WTC11 (cell line): ENCODE measurements around the gene MROH2B. TPM values are rescaled to one million over a fixed set of nuclear protein-coding genes. Genes with fewer than 3 reads are reported as not detected.

Source experiments
- ATAC-seq: fragments of 200-7000 bp; cut with Tn5 transposase; 2 replicates; pipeline ENCODE4 v1.10.0; 2021; ENCODE audit warnings: mild to moderate bottlenecking, moderate library complexity
- Bru-seq: library from RNA; stranded (reverse); fragments of 400-500 nt; gene quantifications from one replicate; lab custom pipeline; 2021; lab: Mats Ljungman, UMichigan
- CTCF ChIA-PET: fragments of 300-600 bp; sonication (Branson Sonifier 250); formaldehyde crosslinking; loops from one replicate; lab custom pipeline; 2021; ENCODE audit warnings: antibody characterized with exemption; lab: Charles Lee
- POLR2A ChIA-PET: fragments of 350-600 bp; sonication (Branson Sonifier 250); formaldehyde crosslinking; loops from one replicate; lab custom pipeline; 2021; ENCODE audit warnings: antibody characterized with exemption; lab: Charles Lee
- DNase-seq: peaks from one replicate; pipeline ENCODE4 v3.0.0; 2021; ENCODE audit warnings: low spot score
- H3K27ac Mint-ChIP-seq: 2 replicates; pipeline ENCODE4 v1.8.0; 2021; ENCODE audit warnings: mixed read lengths
- H3K27me3 Mint-ChIP-seq: 2 replicates; pipeline ENCODE4 v1.8.0; 2021; ENCODE audit warnings: low read depth, mild to moderate bottlenecking, moderate library complexity, mixed read lengths
- H3K36me3 Mint-ChIP-seq: 2 replicates; pipeline ENCODE4 v1.8.0; 2021; ENCODE audit warnings: mixed read lengths
- H3K4me1 Mint-ChIP-seq: 2 replicates; pipeline ENCODE4 v1.8.0; 2022; ENCODE audit warnings: mixed read lengths
- H3K4me3 Mint-ChIP-seq: 2 replicates; pipeline ENCODE4 v1.8.0; 2021; ENCODE audit warnings: mild to moderate bottlenecking, moderate library complexity, mixed read lengths
- H3K9me3 Mint-ChIP-seq: 2 replicates; pipeline ENCODE4 v1.8.0; 2021; ENCODE audit warnings: mixed read lengths
- ATF1 ChIP-seq: sonication (generic); formaldehyde crosslinking; IDR thresholded peaks from 2 replicates; pipeline ENCODE4 v1.8.1; 2023; ENCODE audit warnings: mild to moderate bottlenecking, moderate library complexity, missing genetic modification reagents
- ELF4 ChIP-seq: sonication (generic); formaldehyde crosslinking; IDR thresholded peaks from 2 replicates; pipeline ENCODE4 v1.8.1; 2022; ENCODE audit warnings: low read depth, mild to moderate bottlenecking, moderate library complexity, missing genetic modification reagents
- ESRRA ChIP-seq: sonication (generic); formaldehyde crosslinking; IDR thresholded peaks from 2 replicates; pipeline ENCODE4 v1.8.1; 2022; ENCODE audit warnings: mild to moderate bottlenecking, missing genetic modification reagents, borderline replicate concordance
- GRHL2 ChIP-seq: fragments of 250-450 bp; sonication (Bioruptor Pico); IDR thresholded peaks from 2 replicates; pipeline ENCODE4 v1.8.0; 2022; ENCODE audit warnings: mild to moderate bottlenecking, moderate library complexity; ENCODE audit not compliant: insufficient replicate concordance, severe bottlenecking
- JAZF1 ChIP-seq: fragments of 250-450 bp; sonication (Bioruptor Pico); IDR thresholded peaks from 2 replicates; pipeline ENCODE4 v1.9.0; 2021; ENCODE audit warnings: moderate library complexity, mild to moderate bottlenecking, inconsistent platforms
- MYBL2 ChIP-seq: sonication (generic); formaldehyde crosslinking; IDR thresholded peaks from 2 replicates; pipeline ENCODE4 v1.8.1; 2023; ENCODE audit warnings: mild to moderate bottlenecking, moderate library complexity, missing genetic modification reagents
- NR1H2 ChIP-seq: sonication (generic); formaldehyde crosslinking; IDR thresholded peaks from 2 replicates; pipeline ENCODE4 v1.9.0; 2021; ENCODE audit warnings: mild to moderate bottlenecking, moderate library complexity, missing genetic modification reagents
- SMAD3 ChIP-seq: sonication (generic); formaldehyde crosslinking; IDR thresholded peaks from 2 replicates; pipeline ENCODE4 v1.8.0; 2022; ENCODE audit warnings: missing genetic modification reagents, mild to moderate bottlenecking, borderline replicate concordance
- TCF7 ChIP-seq: sonication (generic); formaldehyde crosslinking; IDR thresholded peaks from 2 replicates; pipeline ENCODE4 v1.8.0; 2022; ENCODE audit warnings: mild to moderate bottlenecking, low read depth, missing genetic modification reagents, moderate library complexity
- TEAD1 ChIP-seq: sonication (generic); formaldehyde crosslinking; IDR thresholded peaks from 2 replicates; pipeline ENCODE4 v1.8.0; 2022; ENCODE audit warnings: mild to moderate bottlenecking, missing genetic modification reagents
- TEAD4 ChIP-seq: sonication (generic); formaldehyde crosslinking; IDR thresholded peaks from 2 replicates; pipeline ENCODE4 v1.8.0; 2022; ENCODE audit warnings: mild to moderate bottlenecking, missing genetic modification reagents
- TP53 ChIP-seq: sonication (generic); formaldehyde crosslinking; IDR thresholded peaks from 2 replicates; pipeline ENCODE4 v1.8.1; 2023; ENCODE audit warnings: mild to moderate bottlenecking, missing genetic modification reagents
- ZNF219 ChIP-seq: sonication (generic); formaldehyde crosslinking; IDR thresholded peaks from 2 replicates; pipeline ENCODE4 v1.8.0; 2023; ENCODE audit warnings: missing genetic modification reagents, mild to moderate bottlenecking, borderline replicate concordance
- ZNF396 ChIP-seq: fragments of 250-450 bp; sonication (Bioruptor Pico); IDR thresholded peaks from 2 replicates; pipeline ENCODE4 v1.8.0; 2021; ENCODE audit warnings: mild to moderate bottlenecking, moderate library complexity, borderline replicate concordance
- ZNF671 ChIP-seq: fragments of 250-450 bp; sonication (Bioruptor Pico); IDR thresholded peaks from 2 replicates; pipeline ENCODE4 v1.8.0; 2021; ENCODE audit warnings: mild to moderate bottlenecking
- long read RNA-seq, 3 experiments: library from RNA in 1 of 3; library from capped mRNA in 1 of 3; library from polyadenylated mRNA in 1 of 3; unstranded in 2 of 3; stranded (forward) in 1 of 3; transcript quantifications; one replicate each; pipeline ENCODE4 v2.0.0, GENCODE V29; 2021
- total RNA-seq: library from RNA; stranded (reverse); gene quantifications from 3 replicates; pipeline ENCODE4 v1.2.3, GENCODE V29; 2021
- TF ChIP-seq, protein P1 (sequence below): sonication (generic); formaldehyde crosslinking; IDR thresholded peaks from 2 replicates; pipeline ENCODE4 v1.8.1; 2023; ENCODE audit warnings: mild to moderate bottlenecking, missing genetic modification reagents
- TF ChIP-seq, protein P2 (sequence below): sonication (generic); formaldehyde crosslinking; IDR thresholded peaks from 2 replicates; pipeline ENCODE4 v1.8.0; 2023; ENCODE audit warnings: missing genetic modification reagents
- TF ChIP-seq, protein P3 (sequence below): sonication (generic); formaldehyde crosslinking; IDR thresholded peaks from 2 replicates; pipeline ENCODE4 v1.8.1; 2022; ENCODE audit warnings: missing genetic modification reagents, borderline replicate concordance
- TF ChIP-seq, protein P4 (sequence below): sonication (generic); formaldehyde crosslinking; IDR thresholded peaks from 2 replicates; pipeline ENCODE4 v1.8.1; 2022; ENCODE audit warnings: mild to moderate bottlenecking, missing genetic modification reagents, moderate library complexity, borderline replicate concordance
- TF ChIP-seq, protein P5 (sequence below): fragments of 250-450 bp; sonication (Bioruptor Pico); IDR thresholded peaks from 2 replicates; pipeline ENCODE4 v2.1.2; 2022; ENCODE audit warnings: mild to moderate bottlenecking, moderate library complexity
- TF ChIP-seq, protein P6 (sequence below): sonication (generic); formaldehyde crosslinking; IDR thresholded peaks from 2 replicates; pipeline ENCODE4 v1.8.1; 2023; ENCODE audit warnings: mild to moderate bottlenecking, missing genetic modification reagents, moderate library complexity
- TF ChIP-seq, protein P7 (sequence below): sonication (generic); formaldehyde crosslinking; IDR thresholded peaks from 2 replicates; pipeline ENCODE4 v1.8.0; 2022; ENCODE audit warnings: mild to moderate bottlenecking, missing genetic modification reagents
- TF ChIP-seq, protein P8 (sequence below): sonication (generic); formaldehyde crosslinking; IDR thresholded peaks from 2 replicates; pipeline ENCODE4 v1.8.0; 2023; ENCODE audit warnings: mild to moderate bottlenecking, missing genetic modification reagents

The MROH2B gene
- total RNA-seq, result not detected in 3 replicates
- Bru-seq, nascent RNA, result not detected
- long read RNA-seq, experiment 1, result 0 reads
- long read RNA-seq, experiment 2, result 0 reads
- long read RNA-seq, experiment 3, result 0 reads

DNA sequence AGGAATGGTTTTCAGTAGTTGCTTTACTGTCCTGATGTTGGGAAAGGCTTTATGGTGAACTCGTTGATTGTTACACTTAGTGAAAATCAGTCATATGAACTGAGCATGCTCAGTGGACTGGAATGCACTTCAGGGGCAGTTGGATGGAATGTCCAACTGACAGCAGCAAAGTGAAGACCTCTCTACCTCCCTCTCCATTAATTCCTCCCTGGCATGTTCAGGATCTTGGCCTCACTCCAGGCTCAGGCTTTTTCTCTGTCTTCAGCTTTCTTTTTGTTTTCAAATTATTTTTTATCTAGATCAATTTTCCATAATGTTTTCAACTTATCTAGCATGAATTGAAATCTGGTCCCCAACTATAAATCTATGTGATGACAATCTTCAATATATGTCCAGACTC, at the start of gene MROH2B:
MROH2B (minus strand) TSS at position 101 of the 400 bp plus-strand sequence. CDS start 490 bp downstream, outside the sequence.
- Mint-ChIP-seq H3K9me3 (peaks cover 22% of the 10 kb centered on the region), H3K27ac (no peak within 1 kb of the TSS), H3K27me3 (no peaks in the 10 kb centered on the region), H3K36me3 (peaks cover 2% of the 10 kb centered on the region; the same call in 1 of the 2 replicates), H3K4me1 (peaks cover 7% of the 10 kb centered on the region), H3K4me3 (no peak within 1 kb of the TSS)
- no peak for ATAC-seq
- TF ChIP-seq ZNF671 (CRISPR knock-in tag), result no peak
- no peak for TF ChIP-seq TP53 (CRISPR knock-in tag)
- no peak for TF ChIP-seq TEAD1 (CRISPR knock-in tag)
- TF ChIP-seq, protein P1, sequence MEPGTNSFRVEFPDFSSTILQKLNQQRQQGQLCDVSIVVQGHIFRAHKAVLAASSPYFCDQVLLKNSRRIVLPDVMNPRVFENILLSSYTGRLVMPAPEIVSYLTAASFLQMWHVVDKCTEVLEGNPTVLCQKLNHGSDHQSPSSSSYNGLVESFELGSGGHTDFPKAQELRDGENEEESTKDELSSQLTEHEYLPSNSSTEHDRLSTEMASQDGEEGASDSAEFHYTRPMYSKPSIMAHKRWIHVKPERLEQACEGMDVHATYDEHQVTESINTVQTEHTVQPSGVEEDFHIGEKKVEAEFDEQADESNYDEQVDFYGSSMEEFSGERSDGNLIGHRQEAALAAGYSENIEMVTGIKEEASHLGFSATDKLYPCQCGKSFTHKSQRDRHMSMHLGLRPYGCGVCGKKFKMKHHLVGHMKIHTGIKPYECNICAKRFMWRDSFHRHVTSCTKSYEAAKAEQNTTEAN (CRISPR knock-in tag), result no peak
- TF ChIP-seq JAZF1 (CRISPR knock-in tag), result no peak
- TF ChIP-seq, protein P2, sequence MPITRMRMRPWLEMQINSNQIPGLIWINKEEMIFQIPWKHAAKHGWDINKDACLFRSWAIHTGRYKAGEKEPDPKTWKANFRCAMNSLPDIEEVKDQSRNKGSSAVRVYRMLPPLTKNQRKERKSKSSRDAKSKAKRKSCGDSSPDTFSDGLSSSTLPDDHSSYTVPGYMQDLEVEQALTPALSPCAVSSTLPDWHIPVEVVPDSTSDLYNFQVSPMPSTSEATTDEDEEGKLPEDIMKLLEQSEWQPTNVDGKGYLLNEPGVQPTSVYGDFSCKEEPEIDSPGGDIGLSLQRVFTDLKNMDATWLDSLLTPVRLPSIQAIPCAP (CRISPR knock-in tag), result no peak
- no peak for TF ChIP-seq GRHL2 (CRISPR knock-in tag)
- TF ChIP-seq, protein P3, sequence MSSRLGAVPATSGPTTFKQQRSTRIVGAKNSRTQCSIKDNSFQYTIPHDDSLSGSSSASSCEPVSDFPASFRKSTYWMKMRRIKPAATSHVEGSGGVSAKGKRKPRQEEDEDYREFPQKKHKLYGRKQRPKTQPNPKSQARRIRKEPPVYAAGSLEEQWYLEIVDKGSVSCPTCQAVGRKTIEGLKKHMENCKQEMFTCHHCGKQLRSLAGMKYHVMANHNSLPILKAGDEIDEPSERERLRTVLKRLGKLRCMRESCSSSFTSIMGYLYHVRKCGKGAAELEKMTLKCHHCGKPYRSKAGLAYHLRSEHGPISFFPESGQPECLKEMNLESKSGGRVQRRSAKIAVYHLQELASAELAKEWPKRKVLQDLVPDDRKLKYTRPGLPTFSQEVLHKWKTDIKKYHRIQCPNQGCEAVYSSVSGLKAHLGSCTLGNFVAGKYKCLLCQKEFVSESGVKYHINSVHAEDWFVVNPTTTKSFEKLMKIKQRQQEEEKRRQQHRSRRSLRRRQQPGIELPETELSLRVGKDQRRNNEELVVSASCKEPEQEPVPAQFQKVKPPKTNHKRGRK (CRISPR knock-in tag), result no peak
- TF ChIP-seq, protein P4, sequence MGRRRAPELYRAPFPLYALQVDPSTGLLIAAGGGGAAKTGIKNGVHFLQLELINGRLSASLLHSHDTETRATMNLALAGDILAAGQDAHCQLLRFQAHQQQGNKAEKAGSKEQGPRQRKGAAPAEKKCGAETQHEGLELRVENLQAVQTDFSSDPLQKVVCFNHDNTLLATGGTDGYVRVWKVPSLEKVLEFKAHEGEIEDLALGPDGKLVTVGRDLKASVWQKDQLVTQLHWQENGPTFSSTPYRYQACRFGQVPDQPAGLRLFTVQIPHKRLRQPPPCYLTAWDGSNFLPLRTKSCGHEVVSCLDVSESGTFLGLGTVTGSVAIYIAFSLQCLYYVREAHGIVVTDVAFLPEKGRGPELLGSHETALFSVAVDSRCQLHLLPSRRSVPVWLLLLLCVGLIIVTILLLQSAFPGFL (CRISPR knock-in tag), result no peak
- no peak for TF ChIP-seq MYBL2 (CRISPR knock-in tag)
- TF ChIP-seq ZNF219 (CRISPR knock-in tag), result no peak
- no peak for TF ChIP-seq TEAD4 (CRISPR knock-in tag)
- TF ChIP-seq SMAD3 (CRISPR knock-in tag), result no peak
- TF ChIP-seq, protein P5, sequence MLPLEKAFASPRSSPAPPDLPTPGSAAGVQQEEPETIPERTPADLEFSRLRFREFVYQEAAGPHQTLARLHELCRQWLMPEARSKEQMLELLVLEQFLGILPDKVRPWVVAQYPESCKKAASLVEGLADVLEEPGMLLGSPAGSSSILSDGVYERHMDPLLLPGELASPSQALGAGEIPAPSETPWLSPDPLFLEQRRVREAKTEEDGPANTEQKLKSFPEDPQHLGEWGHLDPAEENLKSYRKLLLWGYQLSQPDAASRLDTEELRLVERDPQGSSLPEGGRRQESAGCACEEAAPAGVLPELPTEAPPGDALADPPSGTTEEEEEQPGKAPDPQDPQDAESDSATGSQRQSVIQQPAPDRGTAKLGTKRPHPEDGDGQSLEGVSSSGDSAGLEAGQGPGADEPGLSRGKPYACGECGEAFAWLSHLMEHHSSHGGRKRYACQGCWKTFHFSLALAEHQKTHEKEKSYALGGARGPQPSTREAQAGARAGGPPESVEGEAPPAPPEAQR (CRISPR knock-in tag), result no peak
- TF ChIP-seq TCF7 (CRISPR knock-in tag), result no peak
- TF ChIP-seq ZNF396 (CRISPR knock-in tag), result no peak
- TF ChIP-seq ELF4 (CRISPR knock-in tag), result no peak
- CTCF ChIA-PET, result no interaction called here
- DNase-seq, result no peak
- POLR2A ChIA-PET, result no interaction called here

DNA sequence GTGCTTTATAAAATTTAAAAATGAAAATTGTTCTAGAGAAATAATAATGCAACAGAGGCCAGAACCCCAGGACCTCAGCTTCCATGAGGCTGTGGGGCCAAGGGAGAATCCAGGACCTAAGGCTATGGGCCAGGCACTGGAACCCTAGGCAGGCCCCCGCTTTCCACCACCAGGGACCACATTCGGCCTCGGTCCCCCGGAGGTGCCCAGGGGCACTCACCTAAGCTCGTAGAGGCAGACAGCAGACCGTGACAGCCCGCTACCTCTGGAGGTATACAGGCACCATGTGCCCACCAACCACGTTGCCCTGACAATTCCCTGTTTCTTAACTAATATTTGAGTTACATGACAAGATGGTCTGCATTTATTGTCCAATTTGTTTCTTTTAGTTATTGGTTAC, 49.5 kb upstream of the MROH2B start:
- CTCF ChIA-PET, result no interaction called here
- H3K9me3 Mint-ChIP-seq, result peaks cover 12% of the 10 kb centered on the region
- H3K27me3 Mint-ChIP-seq, result no peaks in the 10 kb centered on the region
- H3K4me3 Mint-ChIP-seq, result no peak overlapping the region
- POLR2A ChIA-PET, result no interaction called here
- ATAC-seq, result no peak
- H3K27ac Mint-ChIP-seq, result no peak overlapping the region
- H3K36me3 Mint-ChIP-seq, result peaks cover 11% of the 10 kb centered on the region
- DNase-seq, result no peak
- no peaks in the 10 kb centered on the region for H3K4me1 Mint-ChIP-seq
- TF ChIP-seq NR1H2 (no peak), TP53 (CRISPR knock-in tag) (no peak), ATF1 (no peak), ZNF396 (CRISPR knock-in tag) (no peak), ESRRA (no peak), JAZF1 (CRISPR knock-in tag) (no peak)
- TF ChIP-seq, protein P6, sequence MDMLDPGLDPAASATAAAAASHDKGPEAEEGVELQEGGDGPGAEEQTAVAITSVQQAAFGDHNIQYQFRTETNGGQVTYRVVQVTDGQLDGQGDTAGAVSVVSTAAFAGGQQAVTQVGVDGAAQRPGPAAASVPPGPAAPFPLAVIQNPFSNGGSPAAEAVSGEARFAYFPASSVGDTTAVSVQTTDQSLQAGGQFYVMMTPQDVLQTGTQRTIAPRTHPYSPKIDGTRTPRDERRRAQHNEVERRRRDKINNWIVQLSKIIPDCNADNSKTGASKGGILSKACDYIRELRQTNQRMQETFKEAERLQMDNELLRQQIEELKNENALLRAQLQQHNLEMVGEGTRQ (CRISPR knock-in tag), result no peak
- TF ChIP-seq, protein P7, sequence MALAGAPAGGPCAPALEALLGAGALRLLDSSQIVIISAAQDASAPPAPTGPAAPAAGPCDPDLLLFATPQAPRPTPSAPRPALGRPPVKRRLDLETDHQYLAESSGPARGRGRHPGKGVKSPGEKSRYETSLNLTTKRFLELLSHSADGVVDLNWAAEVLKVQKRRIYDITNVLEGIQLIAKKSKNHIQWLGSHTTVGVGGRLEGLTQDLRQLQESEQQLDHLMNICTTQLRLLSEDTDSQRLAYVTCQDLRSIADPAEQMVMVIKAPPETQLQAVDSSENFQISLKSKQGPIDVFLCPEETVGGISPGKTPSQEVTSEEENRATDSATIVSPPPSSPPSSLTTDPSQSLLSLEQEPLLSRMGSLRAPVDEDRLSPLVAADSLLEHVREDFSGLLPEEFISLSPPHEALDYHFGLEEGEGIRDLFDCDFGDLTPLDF (CRISPR knock-in tag), result no peak
- TF ChIP-seq, protein P8, sequence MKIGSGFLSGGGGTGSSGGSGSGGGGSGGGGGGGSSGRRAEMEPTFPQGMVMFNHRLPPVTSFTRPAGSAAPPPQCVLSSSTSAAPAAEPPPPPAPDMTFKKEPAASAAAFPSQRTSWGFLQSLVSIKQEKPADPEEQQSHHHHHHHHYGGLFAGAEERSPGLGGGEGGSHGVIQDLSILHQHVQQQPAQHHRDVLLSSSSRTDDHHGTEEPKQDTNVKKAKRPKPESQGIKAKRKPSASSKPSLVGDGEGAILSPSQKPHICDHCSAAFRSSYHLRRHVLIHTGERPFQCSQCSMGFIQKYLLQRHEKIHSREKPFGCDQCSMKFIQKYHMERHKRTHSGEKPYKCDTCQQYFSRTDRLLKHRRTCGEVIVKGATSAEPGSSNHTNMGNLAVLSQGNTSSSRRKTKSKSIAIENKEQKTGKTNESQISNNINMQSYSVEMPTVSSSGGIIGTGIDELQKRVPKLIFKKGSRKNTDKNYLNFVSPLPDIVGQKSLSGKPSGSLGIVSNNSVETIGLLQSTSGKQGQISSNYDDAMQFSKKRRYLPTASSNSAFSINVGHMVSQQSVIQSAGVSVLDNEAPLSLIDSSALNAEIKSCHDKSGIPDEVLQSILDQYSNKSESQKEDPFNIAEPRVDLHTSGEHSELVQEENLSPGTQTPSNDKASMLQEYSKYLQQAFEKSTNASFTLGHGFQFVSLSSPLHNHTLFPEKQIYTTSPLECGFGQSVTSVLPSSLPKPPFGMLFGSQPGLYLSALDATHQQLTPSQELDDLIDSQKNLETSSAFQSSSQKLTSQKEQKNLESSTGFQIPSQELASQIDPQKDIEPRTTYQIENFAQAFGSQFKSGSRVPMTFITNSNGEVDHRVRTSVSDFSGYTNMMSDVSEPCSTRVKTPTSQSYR (CRISPR knock-in tag), result no peak
